CD4-positive, alpha-beta T cell treated with Interleukin-15 for 4 hours (primary cell): Measurements from ENCODE around the gene LAMC3.

Source experiments
- DNase-seq: peaks from one replicate; pipeline ENCODE4 v3.0.0-alpha.2; 2020; ENCODE audit warnings: low spot score

Gene LAMC3

DNA sequence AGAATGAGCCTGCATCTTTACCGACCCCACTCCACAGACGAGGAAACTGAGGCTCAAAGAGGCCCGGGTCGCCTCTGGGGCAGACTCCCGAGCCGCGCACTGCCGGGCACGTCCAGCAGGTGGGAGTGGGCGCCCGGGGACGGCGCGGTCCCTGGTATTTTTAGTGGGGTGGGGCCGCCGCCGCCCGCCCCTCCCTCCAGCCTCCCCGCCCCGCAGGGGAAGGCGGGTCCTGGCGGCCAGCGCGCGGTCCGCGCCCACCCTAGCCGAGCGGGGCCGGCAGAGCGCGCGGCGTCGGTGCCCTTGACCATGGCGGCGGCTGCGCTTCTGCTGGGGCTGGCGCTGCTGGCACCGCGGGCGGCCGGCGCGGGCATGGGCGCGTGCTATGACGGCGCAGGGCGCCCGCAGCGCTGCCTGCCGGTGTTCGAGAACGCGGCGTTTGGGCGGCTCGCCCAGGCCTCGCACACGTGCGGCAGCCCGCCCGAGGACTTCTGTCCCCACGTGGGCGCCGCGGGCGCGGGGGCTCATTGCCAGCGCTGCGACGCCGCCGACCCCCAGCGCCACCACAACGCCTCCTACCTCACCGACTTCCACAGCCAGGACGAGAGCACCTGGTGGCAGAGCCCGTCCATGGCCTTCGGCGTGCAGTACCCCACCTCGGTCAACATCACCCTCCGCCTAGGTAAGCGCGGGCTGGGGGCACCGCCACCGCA is at the start of gene LAMC3:
TSS of gene LAMC3 (plus strand) at position 266 of the 710 bp plus-strand sequence. CDS start at position 307, 41 bp downstream.
- no peak for DNase-seq

DNA sequence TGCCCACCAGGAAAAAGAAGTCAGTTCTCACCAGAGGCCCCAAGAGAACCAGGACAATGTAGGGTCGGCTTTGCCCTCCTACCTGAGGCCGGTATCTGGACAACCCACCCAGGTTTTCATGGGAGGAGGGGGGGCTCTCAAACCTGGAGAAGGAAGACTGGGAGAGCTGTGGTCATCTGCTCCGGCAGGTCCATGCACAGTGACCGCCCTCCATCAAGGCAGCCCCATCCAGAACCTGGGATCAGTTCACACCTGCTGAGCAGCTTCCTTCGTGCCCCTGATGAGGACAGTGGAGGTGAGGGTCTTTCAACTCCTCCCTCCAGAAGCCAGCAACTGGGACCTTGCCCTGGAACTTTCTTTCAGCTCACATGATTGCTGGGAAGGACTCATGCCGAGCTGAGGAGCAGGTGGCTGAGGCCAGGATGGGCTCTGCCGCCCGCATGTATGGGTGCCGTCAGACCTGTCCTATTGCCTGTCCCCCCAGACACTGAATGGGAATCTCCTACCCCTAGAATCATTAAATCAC is 49.1 kb upstream of the LAMC3 start:
- no peak for DNase-seq

DNA sequence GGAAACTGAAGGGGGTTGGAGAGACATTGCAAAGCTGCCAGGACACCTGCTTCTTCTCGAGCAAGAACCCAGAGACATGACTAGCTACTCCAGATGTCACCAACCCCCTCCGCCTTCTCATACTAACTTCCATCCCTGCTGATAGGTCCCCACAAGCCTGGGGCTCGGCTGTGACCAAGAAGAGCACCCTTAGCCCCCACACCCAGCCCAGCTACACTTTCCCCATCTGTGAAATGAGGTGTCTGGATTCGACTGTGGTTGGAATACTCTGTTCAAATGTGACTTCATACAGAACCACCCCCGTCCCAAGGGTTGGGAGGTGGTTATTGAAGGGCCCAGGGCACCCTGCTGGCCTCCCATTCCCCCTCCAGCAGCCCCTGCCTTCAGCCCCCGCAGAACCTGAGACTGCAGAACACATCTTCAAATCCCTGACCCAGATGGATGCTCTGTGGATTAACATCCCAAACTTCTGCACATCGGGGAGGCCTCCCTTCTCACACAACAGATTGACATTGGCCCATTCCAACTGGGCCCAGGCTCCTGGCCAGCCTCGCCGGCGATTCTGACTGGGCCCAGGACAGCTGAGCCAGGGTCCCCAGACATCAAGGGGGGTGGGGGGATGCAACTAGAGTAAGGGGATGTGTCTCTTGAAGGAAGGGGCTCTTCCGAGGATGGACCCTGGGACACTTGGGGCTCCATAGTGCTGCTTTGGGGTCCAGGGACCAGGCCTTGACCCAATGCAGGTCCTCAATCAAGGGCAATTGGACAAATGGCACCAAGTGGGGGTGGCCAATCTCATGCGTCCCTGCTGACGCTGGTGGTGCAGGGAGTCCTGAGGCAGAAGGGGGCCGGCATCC is 48.2 kb upstream of the LAMC3 start:
- DNase-seq, result no peak

DNA sequence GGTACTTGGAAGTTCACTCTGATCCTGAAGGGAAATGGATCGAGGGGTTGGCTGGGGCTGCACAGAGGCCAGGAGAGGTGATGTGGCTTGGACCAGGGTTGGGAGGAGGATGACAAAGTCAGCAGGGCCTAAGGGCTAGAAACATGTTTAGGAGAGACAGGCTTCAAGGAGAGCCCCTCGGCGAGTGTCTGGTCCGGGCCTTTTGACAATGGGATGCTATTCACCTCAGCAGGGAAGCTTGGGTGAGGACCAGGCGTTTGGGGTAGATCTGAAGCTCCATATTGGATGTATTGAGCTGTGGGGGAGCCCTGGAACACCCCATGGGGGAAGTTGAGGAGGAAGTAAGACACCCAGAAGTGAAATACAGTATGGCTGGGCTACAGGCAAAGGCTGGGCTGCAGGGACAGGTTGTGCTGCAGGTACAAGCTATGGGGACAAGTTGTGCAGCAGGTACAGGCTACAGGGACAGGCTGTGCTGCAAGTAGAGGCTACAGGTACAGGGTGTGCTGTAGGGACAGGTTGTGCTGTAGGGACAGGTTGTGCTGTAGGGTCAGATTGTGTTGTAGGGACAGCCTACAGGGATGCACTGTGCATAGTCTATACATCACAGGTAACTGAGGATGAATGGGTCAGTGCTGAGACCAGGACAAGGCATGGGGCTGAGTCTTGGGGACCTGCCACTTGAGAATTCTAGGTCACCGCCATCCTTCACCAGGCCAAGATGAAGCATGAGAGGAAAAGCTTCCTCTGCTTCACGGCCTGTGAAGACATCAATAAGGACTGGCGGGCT is 47.3 kb upstream of the LAMC3 start:
- DNase-seq, result no peak

DNA sequence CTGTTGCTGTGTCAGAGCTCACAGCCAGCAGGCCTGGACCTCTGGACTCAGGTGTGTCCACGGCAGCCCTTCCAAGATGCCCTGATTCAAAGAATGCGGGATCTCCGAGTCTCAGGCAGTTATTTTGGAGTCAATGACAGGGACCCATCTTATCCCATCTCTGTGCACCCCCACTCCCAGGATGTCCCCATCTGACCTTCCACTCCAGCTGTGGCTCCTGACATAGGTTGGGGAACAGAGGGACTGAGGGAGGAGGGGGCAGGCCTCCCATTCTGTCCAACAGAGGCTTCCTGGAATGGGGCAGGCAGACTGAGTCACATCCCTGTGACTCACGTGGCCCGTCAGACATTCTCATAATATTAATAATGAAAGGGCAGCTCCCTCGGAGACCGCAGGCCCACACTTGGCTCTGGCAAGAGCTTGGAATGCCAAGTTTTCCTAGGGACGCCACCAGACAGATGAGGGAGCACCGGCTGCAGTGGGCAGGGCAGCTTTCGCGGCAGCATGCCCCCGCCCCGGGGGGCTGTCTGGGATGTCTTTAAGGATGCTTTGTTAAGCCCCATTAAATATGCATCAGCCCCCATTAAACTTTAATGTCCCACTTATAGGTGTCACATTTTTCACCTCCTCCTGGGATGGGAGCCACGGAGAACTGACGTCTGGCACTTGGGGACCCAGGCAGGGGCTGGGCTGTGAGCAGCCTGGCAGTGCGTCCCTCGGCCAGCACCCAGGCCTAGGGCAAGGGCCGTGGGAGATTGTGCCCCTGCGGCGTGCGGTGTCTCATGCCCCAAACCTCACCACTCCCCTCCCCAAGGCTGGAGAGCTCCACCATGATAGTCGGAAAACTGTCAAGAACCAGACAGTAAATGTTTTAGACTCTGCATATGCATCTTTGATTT is 46.3 kb upstream of the LAMC3 start:
- DNase-seq, result no peak

DNA sequence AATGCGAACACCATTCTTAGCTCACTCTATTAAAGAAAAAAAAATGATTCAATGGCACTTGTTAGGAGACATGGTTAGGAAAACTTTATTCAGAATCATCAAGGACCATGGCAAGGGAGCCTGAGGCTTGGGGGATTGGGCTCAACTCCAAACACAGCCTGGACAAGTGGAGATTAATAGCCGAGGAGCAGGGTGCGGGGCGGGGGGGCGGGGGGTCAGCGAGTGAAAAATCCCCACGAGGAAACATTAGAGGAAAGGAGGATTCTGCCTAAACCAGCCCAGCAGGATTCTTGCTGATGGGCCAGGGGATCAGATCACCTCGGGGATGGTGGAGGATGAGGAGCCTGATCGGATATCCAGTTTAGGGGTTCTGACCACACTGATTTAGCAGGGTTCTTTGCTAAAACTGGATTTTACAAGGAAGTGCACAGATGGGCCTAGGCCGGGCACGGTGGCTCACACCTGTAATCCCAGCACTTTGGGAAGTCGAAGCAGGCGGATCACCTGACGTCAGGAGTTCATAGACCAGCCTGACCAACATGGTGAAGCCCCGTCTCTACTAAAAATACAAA is 45.6 kb upstream of the LAMC3 start:
- DNase-seq, result no peak

DNA sequence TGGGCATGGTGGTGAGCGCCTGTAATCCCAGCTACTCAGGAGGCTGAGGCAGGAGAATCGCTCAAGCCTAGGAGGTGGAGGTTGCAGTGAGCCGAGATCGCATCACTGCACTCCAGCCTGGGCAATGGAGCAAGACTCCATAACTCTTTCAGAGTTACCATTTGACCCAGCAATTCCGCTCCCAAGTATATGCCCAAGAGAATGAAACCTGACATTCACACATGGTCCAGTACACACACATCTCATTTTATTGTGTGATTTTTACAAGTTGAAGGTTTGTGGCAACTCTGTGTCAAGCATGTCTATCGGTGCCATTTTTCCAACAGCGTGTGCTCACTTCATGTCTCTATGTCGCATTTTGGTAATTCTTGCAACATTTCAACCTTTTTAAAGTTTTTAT is 45.1 kb upstream of the LAMC3 start:
- DNase-seq, result no peak

DNA sequence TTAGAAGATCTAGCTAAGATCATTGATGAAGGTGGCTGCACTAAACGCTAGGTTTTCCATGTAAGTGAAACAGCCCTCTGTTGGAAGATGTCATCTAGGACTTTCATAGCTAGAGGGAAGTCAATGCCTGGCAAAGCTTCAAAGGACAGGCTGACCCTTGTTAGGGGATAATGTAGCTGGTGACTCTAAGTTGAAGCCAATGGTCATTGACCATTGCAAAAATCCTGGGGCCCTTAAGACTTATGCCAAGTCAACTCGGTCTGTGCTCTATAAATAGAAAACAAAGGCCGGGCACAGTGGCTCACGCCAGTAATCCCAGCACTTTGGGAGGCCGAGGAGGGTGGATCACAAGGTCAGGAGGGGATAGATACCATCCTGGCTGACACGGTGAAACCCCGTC is 43.3 kb upstream of the LAMC3 start:
- no peak for DNase-seq

DNA sequence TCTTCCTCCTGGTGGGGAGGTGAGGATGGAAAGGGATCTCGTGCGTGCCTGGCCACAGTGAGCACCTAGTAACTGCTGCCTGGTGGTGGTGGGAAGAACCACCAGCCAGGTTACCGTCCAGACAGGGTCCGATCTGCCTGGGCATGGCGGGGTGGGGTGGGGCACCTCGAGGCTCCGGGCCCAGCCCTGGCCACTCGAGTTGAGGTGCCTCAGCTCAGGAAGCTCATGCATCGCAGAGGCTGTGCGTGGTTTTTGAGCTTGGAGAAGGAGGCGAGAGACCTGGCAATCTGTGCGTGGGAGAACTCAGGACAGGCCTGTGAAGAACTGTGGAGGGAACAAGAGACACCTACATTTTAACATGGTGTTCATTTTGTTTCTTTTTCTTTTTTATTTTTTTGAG is 38.9 kb upstream of the LAMC3 start:
- no peak for DNase-seq

DNA sequence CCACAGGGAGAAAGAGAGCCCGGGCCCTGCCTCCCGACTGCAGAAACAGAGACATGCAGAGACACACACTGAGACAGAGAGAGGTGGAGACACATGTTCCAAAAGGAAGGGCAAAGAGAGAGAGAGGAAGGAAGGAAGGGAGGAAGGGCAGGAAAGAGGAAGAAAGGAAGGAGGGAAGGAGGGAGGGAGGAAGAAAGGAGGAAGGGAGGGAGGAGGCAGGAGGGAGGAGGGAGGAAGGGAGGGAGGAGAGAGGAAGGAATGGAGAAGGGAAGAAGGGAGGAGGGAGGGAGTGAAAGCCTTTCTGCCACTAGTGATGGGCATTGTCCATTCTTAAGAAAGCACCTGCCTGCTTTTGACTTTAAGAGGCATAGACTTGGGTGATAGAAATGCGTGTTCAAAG is 38.1 kb upstream of the LAMC3 start:
- no peak for DNase-seq

DNA sequence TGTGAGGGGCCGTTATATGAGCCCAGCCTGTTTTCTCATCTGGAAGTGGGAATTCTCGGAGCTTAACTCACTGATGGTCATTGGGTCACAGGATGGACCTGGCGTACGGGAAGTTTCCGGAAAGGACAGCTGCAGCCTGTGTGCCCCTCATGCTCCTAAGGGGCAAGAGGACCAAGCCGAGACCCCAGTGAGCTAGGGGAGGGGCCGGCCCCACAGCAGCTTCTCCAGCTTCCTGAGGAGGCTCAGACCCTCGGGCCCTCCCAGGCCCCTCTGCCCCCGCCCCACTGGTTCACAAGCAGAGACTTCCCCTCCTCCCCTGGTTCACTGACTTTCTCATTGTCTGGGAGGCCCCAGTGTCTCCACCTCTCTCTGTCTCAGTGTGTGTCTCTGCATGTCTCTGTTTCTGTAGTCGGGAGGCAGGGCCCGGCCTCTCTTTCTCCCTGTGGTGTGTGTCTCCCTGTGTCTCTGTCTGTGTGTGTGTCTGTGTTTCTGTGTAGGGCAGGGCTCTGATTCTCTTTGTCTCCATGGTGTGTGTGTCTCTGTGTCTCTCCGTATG is 37.6 kb upstream of the LAMC3 start:
- no peak for DNase-seq

DNA sequence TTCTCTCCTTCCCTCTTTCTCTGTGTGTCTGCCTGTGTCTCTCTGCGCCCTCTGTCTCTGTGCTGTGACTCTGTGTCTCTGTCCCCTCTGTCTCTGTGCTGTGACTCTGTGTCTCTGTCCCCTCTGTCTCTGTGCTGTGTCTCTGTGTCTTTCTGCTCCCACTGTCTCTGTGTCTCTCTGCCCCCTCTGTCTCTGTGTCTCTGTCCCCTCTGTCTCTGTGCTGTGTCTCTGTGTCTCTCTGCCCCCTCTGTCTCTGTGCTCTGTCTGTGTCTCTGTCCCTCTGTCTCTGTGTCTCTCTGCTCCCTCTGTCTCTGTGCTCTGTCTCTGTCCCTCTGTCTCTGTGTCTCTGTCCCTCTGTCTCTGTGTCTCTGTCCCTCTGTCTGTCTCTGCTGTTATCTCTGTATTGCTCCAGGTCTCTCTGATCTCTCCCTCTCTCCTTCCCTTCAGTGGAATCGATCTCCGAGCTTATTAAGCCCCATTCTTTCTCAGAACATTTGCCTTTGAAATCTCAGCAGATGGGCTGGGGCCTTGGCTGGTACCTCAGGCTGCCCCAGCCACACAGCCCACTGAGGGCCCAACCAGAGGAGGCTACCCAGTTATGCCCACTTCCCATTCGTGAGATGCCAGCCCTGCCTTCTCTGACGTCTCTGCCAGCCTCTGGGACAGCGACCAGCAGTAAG is 36.6 kb upstream of the LAMC3 start:
- no peak for DNase-seq

DNA sequence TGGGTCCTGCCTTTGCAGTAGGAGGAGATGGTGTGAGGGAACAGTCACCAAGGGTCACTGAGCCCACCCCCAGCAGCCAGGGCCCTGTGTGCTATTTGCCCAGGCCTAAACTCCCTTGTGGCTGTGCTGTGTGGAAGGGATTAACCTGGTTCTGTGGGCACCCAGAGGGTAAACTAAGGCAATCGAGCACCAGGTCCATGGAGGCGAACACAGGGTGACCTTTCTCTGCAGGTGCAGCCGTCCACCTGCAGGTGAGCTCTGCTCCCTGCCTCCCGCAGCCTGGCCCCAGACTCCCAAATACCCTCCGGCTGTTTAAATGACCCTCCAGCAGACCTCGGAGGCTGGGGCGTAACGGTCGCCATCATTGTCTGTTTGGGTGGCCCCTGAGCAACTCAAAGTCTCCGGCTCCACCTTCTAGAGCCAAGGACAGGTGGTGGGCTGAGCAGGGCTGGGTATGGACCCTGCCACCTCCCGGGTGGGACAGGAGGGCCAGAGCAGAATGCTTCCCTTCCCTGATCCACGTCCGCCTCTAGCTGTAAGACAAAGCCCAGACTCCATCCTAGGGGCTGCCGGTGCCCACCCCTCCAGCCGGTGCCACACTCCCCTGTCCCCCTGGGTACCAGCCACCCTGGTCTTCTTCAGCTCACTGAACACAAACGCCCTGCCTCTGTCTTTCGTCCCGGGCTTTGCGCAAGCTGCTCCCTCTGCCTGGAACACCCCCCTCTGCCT is 35.9 kb upstream of the LAMC3 start:
- DNase-seq, result no peak

DNA sequence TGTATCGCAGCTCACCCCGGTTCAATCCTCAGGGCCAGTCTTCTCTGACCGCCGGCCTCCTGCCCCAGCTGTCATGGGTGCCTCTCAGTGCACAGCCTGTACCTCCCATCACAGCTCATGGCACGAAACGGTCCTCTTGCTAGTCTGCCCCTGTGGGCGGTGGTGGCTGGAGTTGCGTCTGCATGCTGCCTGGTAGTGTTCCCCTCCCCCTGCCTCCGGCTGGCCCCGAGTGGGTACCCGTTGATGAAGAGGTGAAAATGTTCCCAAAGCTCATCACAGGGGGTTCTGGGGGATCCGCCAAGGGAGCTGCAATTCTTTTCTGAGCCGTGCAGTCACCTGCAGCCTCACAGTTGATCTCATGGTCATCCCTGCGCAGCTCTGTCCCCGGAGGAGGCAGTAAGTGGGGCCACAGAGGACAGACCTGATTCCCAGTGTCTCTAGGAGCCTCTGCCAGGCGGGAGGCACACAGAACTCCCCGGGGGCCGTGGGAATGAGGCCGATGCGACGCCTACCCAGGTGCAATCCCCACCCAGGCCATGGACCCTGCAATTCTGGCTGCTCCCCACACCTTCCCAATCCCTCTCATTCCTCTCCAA is 35.2 kb upstream of the LAMC3 start:
- no peak for DNase-seq

DNA sequence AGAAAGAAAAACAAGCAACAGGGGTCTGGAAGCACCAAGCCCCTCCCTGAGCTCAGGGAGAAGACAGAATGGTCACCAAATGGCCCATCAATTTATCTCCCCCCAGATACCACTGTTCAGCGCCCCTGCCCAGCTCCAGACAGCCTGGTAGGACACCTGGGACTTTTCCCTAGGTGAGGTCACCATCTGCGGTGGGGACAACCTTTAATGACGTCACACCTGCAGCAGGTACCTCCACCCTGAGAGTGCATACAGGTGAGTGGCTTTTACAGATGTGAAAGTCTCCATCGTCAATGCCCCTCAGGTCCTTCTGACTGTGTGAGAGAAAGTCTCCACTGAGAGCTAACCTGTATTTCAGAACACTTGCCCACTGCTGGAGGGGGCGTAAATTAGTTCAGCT is 34.3 kb upstream of the LAMC3 start:
- DNase-seq, result no peak

DNA sequence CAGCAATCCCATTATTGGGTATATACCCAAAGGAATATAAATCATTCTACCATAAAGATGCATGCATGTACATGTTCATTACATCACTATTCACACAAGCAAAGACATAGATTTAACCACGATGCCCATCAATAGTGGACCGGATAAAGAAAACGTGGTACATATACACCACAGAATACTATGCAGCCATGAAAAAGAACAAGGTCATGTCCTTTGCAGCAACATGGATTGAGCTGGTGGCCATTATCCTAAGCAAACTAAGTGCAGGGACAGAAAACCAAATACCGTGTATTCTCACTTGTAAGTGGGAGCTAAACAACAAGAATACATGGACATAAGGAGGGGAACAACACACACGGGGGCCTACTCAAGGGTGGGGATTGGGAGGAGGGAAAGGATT is 33.8 kb upstream of the LAMC3 start:
- no peak for DNase-seq

DNA sequence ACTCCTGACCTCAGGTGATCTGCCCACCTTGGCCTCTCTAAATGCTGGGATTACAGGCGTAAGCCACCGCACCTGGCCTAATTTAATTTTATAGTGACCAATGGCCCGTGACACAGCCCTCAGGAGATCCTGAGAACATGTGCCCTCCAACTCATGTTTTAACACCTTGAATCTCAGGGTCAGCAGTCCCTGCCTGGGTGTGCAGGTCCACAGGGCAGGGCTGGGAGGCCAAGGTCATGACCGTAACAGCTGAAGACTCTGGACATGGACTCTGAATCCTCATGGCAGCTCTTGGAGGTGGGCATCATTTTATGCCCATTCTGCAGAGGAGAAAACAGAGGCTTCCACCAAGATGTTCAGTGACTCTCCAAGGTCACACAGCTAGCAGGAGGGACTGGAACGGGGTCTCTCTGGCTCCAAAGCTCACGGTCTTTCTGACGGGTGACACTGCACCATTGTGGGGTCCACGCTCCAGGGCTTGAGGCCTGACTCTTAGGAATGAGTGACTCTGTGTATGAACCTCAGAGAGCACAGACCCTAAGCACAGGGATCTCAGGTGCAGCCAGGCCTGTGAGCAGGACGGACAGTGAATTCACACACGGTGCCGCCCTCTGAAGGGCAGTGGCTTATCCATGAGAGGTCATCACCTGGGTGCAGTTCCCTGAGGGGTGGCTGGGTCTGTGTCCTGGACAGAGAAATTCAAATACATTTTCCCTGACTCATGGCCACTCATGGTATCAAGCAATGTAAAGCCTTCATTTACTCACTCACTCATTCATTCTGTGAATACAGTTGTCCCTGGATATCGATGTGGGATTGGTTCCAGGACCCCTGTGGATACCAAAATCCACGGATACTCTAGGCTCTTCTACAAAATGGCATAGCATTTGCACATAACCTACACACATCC is 32.8 kb upstream of the LAMC3 start:
- DNase-seq, result no peak

DNA sequence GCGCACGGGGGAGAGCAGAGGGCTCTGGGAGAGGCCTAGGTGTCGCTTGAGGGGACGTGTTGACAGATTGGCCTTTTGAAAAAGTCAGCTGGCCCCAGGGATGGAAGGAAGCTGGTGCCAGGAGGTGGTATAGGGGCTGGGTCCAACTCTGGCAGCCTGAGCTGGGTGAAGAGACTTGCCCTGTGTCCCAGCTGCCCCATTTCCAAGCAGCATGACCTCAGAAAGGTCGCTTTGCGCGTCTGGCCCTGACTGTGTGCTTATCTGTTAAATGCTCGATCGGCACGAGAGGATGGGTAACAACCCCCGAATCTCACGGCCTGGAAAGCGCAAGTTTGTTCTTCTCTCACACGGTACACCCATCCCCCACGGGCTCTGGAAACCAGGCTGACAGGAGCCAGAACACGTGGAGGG is 31.2 kb upstream of the LAMC3 start:
- DNase-seq, result no peak
